Kasumi-1 (cell line): ENCODE results near the gene GCAT.
"Not testable (repeated sequence)": the region's sequence is repeated elsewhere in the genome, so short reads cannot be mapped to it uniquely, and the experiment has no call there.

Source experiments
- DNase-seq, 2 experiments: peaks; one replicate each; lab custom pipeline; 2025; lab: John Stamatoyannopoulos, UW

GCAT gene

GRCh38 chr22:37782340-37783168 lies 25.2 kb upstream of the GCAT start:
- no peak for DNase-seq

- no peak for DNase-seq
These were observed 22.8 kb upstream of the GCAT start for GRCh38 chr22:37784829-37785495.

- DNase-seq, result no peak
These were observed 17.5 kb upstream of the GCAT start for GRCh38 chr22:37790234-37790633.

GRCh38 chr22:37792494-37792893 lies 15.2 kb upstream of the GCAT start:
- no peak for DNase-seq

GRCh38 chr22:37794376-37794775 lies 13.4 kb upstream of the GCAT start:
- no peak for DNase-seq

GRCh38 chr22:37796079-37796478 lies 11.7 kb upstream of the GCAT start:
- DNase-seq, result no peak

- not testable (repeated sequence) for DNase-seq
These were observed 10.5 kb upstream of the GCAT start for GRCh38 chr22:37797259-37797658.

GRCh38 chr22:37797874-37798500 lies 9.7 kb upstream of the GCAT start:
- no peak for DNase-seq

- DNase-seq, result not testable (repeated sequence)
These were observed 7.8 kb upstream of the GCAT start for GRCh38 chr22:37799979-37800378.

GRCh38 chr22:37801946-37802309 lies 5.8 kb upstream of the GCAT start:
- DNase-seq, result peak; percentile 17 to 27

GRCh38 chr22:37802310-37803194 lies 5.2 kb upstream of the GCAT start:
- peak; percentile 68 to 83 for DNase-seq

- DNase-seq, result no peak
These were observed 4.5 kb upstream of the GCAT start for GRCh38 chr22:37803195-37803638.

GRCh38 chr22:37803639-37804351 lies 3.9 kb upstream of the GCAT start:
- no peak for DNase-seq

- DNase-seq, result no peak
These were observed 3.3 kb upstream of the GCAT start for GRCh38 chr22:37804352-37804880.

GRCh38 chr22:37804881-37805809 lies 2.6 kb upstream of the GCAT start:
- DNase-seq, result peak; percentile 36 to 47

- DNase-seq, result no peak
These were observed 1.9 kb upstream of the GCAT start for GRCh38 chr22:37805810-37806277.

- peak; percentile 50 to 65 for DNase-seq
These were observed 1.1 kb upstream of the GCAT start for GRCh38 chr22:37806409-37807333.

- no peak for DNase-seq
These were observed 542 bp downstream of the GCAT start for GRCh38 chr22:37808294-37808657.
